Body of pancreas (tissue), 4 donors: ENCODE measurements around the gene FAF2.

Experiments used
- POLR2A ChIP-seq, 3 donors: fragments of 450-650 bp; IDR thresholded peaks; one replicate each; pipeline ENCODE4 v1.6.1; 2016; ENCODE audit warnings: antibody characterized with exemption in 3 of 3, mild to moderate bottlenecking in 2 of 3
- TF ChIP-seq, protein P1 (sequence below), 7 experiments: fragments of 450-650 bp in 4 of 7; fragments of 200-600 bp in 3 of 7; sonication (generic) in 3 of 7; IDR thresholded peaks; one replicate each; pipeline ENCODE4 v1.5.1; 2016 to 2019; ENCODE audit warnings: antibody characterized with exemption in 7 of 7

- TF ChIP-seq, protein P1, sequence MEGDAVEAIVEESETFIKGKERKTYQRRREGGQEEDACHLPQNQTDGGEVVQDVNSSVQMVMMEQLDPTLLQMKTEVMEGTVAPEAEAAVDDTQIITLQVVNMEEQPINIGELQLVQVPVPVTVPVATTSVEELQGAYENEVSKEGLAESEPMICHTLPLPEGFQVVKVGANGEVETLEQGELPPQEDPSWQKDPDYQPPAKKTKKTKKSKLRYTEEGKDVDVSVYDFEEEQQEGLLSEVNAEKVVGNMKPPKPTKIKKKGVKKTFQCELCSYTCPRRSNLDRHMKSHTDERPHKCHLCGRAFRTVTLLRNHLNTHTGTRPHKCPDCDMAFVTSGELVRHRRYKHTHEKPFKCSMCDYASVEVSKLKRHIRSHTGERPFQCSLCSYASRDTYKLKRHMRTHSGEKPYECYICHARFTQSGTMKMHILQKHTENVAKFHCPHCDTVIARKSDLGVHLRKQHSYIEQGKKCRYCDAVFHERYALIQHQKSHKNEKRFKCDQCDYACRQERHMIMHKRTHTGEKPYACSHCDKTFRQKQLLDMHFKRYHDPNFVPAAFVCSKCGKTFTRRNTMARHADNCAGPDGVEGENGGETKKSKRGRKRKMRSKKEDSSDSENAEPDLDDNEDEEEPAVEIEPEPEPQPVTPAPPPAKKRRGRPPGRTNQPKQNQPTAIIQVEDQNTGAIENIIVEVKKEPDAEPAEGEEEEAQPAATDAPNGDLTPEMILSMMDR (IDR thresholded peaks at IDR 0.05), result no peak
- no peak for TF ChIP-seq POLR2A (IDR thresholded peaks at IDR 0.05)
Observed at GRCh38 chr5:176446884-176447590, 1.1 kb upstream of the FAF2 start.
